NB4 (cell line): ENCODE data around the gene RTF2.

Source experiments
- CTCF ChIP-seq: IDR thresholded peaks from one replicate; pipeline ENCODE4 v1.5.1; 2012; ENCODE audit warnings: low read depth, low read length
- MYC ChIP-seq: IDR thresholded peaks from 2 replicates; pipeline ENCODE4 v1.6.1; 2011; ENCODE audit warnings: low read depth, low read length
- POLR2A ChIP-seq: IDR thresholded peaks from 2 replicates; pipeline ENCODE4 v1.6.1; 2011; ENCODE audit warnings: mild to moderate bottlenecking; ENCODE audit not compliant: insufficient read length; ENCODE audit errors: extremely low read depth

- TF ChIP-seq CTCF: no peak
- no peak for TF ChIP-seq POLR2A
- TF ChIP-seq MYC: no peak
These were observed 72.0 kb downstream of the RTF2 start for GRCh38 chr20:56540415-56540814.
